ENCODE results near the gene EEIG2. TPM values are rescaled to one million over a fixed set of nuclear protein-coding genes. Genes with fewer than 3 reads are reported as not detected.

Gene EEIG2
- total RNA-seq, 1 experiment from 2014 or later = 0.63 TPM

GRCh38 chr1:108551137-108551862, 8.6 kb upstream of the EEIG2 start:
- H3K27ac Mint-ChIP-seq (ENCODE audit: low read depth, unreplicated experiment) = no peak overlapping the region
- no peak for DNase-seq (ENCODE audit: unreplicated experiment)
- CTCF ChIA-PET = interaction anchor here (0.6 to 2.4 kb wide), 5 partner anchors 8 to 210 kb away, joined by 3 to 14 read pairs (median 3); partner anchors contain the start of gene EEIG2
- TF ChIP-seq CTCF (IDR thresholded peaks at IDR 0.05; ENCODE audit: unreplicated experiment) = no peak
- no peaks in the 10 kb centered on the region for H3K9me3 Mint-ChIP-seq (ENCODE audit: unreplicated experiment)
- H3K4me3 Mint-ChIP-seq (ENCODE audit: unreplicated experiment) = no peak overlapping the region
- POLR2A ChIA-PET = interaction anchor here (0.6 to 1.1 kb wide), 2 partner anchors 9 to 232 kb away, joined by 3 to 4 read pairs; partner anchors contain the start of gene EEIG2
- no peaks in the 10 kb centered on the region for H3K36me3 Mint-ChIP-seq (ENCODE audit: insufficient read depth, unreplicated experiment)
- peaks cover 11% of the 10 kb centered on the region for H3K27me3 Mint-ChIP-seq (ENCODE audit: insufficient read depth, unreplicated experiment)
- no peaks in the 10 kb centered on the region for H3K4me1 Mint-ChIP-seq (ENCODE audit: insufficient read depth, unreplicated experiment)
- intact Hi-C loops (cut with micrococcal nuclease) = no loop called here
- no TSS peak for BruUV-seq (replicated peaks)

- no peak for TF ChIP-seq CTCF (IDR thresholded peaks at IDR 0.05; ENCODE audit: unreplicated experiment)
- no peak for DNase-seq (ENCODE audit: unreplicated experiment)
- Mint-ChIP-seq H3K27ac (ENCODE audit: low read depth, unreplicated experiment) (no peak overlapping the region), H3K36me3 (ENCODE audit: insufficient read depth, unreplicated experiment) (no peaks in the 10 kb centered on the region), H3K4me3 (ENCODE audit: unreplicated experiment) (no peak overlapping the region), H3K27me3 (ENCODE audit: insufficient read depth, unreplicated experiment) (peaks cover 9% of the 10 kb centered on the region), H3K4me1 (ENCODE audit: insufficient read depth, unreplicated experiment) (no peaks in the 10 kb centered on the region), H3K9me3 (ENCODE audit: unreplicated experiment) (no peaks in the 10 kb centered on the region)
- POLR2A ChIA-PET = no interaction called here
- CTCF ChIA-PET = no interaction called here
- intact Hi-C loops (cut with micrococcal nuclease) = no loop called here
- BruUV-seq (replicated peaks) = no TSS peak
Observed at GRCh38 chr1:108553905-108554304, 6.0 kb upstream of the EEIG2 start.

- ChIA-PET POLR2A (interaction anchor here (0.8 kb wide), 1 partner anchor 108 kb away, joined by 3 read pairs; no protein-coding TSS in a partner anchor), CTCF (no interaction called here)
- no peaks in the 10 kb centered on the region for H3K4me1 Mint-ChIP-seq (ENCODE audit: insufficient read depth, unreplicated experiment)
- H3K27ac Mint-ChIP-seq (ENCODE audit: low read depth, unreplicated experiment) = no peak overlapping the region
- H3K9me3 Mint-ChIP-seq (ENCODE audit: unreplicated experiment) = no peaks in the 10 kb centered on the region
- H3K27me3 Mint-ChIP-seq (ENCODE audit: insufficient read depth, unreplicated experiment) = no peaks in the 10 kb centered on the region
- intact Hi-C loops (cut with micrococcal nuclease) = no loop called here
- BruUV-seq (replicated peaks) = no TSS peak
- no peak for DNase-seq (ENCODE audit: unreplicated experiment)
- H3K36me3 Mint-ChIP-seq (ENCODE audit: insufficient read depth, unreplicated experiment) = no peaks in the 10 kb centered on the region
- TF ChIP-seq CTCF (IDR thresholded peaks at IDR 0.05; ENCODE audit: unreplicated experiment) = no peak
- H3K4me3 Mint-ChIP-seq (ENCODE audit: unreplicated experiment) = no peak overlapping the region
Observed at GRCh38 chr1:108554682-108555427, 5.0 kb upstream of the EEIG2 start.

GRCh38 chr1:108556066-108556465, 3.8 kb upstream of the EEIG2 start:
- no peak for DNase-seq (ENCODE audit: unreplicated experiment)
- H3K27me3 Mint-ChIP-seq (ENCODE audit: insufficient read depth, unreplicated experiment) = no peaks in the 10 kb centered on the region
- intact Hi-C loops (cut with micrococcal nuclease) = no loop called here
- TF ChIP-seq CTCF (IDR thresholded peaks at IDR 0.05; ENCODE audit: unreplicated experiment) = no peak
- H3K27ac Mint-ChIP-seq (ENCODE audit: low read depth, unreplicated experiment) = no peak overlapping the region
- H3K9me3 Mint-ChIP-seq (ENCODE audit: unreplicated experiment) = no peaks in the 10 kb centered on the region
- ChIA-PET POLR2A (no interaction called here), CTCF (no interaction called here)
- no peak overlapping the region for H3K4me3 Mint-ChIP-seq (ENCODE audit: unreplicated experiment)
- H3K4me1 Mint-ChIP-seq (ENCODE audit: insufficient read depth, unreplicated experiment) = no peaks in the 10 kb centered on the region
- no TSS peak for BruUV-seq (replicated peaks)
- no peaks in the 10 kb centered on the region for H3K36me3 Mint-ChIP-seq (ENCODE audit: insufficient read depth, unreplicated experiment)

Measured in MCF 10A (cell line).